Testis (tissue), 2 donors: ENCODE data around the gene OXA1L.

ENCODE experiments used
- CTCF ChIP-seq, 3 experiments: fragments of 450-650 bp in 2 of 3; fragments of 200-600 bp in 1 of 3; sonication (generic) in 1 of 3; IDR thresholded peaks; one replicate each; pipeline ENCODE4 v1.5.1; 2016 to 2019; ENCODE audit warnings: antibody characterized with exemption in 3 of 3, mild to moderate bottlenecking in 2 of 3, moderate library complexity in 1 of 3
- POLR2A ChIP-seq: fragments of 450-650 bp; IDR thresholded peaks from one replicate; pipeline ENCODE4 v1.6.1; 2017; ENCODE audit warnings: antibody characterized with exemption, mild to moderate bottlenecking, moderate library complexity

GRCh38 chr14:22737052-22737451 lies 29.4 kb upstream of the OXA1L start:
- TF ChIP-seq CTCF (IDR thresholded peaks at IDR 0.05): no peak
- TF ChIP-seq POLR2A: no peak
